ENCODE data around the gene RAB6D. TPM values are rescaled to one million over a fixed set of nuclear protein-coding genes. Genes with fewer than 3 reads are reported as not detected.
"Not testable (repeated sequence)": the region's sequence is repeated elsewhere in the genome, so short reads cannot be mapped to it uniquely, and the experiment has no call there.

Gene RAB6D
- total RNA-seq, 1 experiment from 2014 or later: not detected

GRCh38 chr2:131332709-131333108, 31.3 kb downstream of the RAB6D start:
- H3K9me3 ChIP-seq (replicated peaks); H3K27me3 ChIP-seq; DNase-seq; H3K4me3 ChIP-seq; H3K36me3 ChIP-seq; H3K27ac ChIP-seq; H3K4me1 ChIP-seq: not testable (repeated sequence)

- H3K27ac ChIP-seq; DNase-seq; H3K27me3 ChIP-seq; H3K4me1 ChIP-seq; H3K9me3 ChIP-seq (replicated peaks); H3K36me3 ChIP-seq; H3K4me3 ChIP-seq: not testable (repeated sequence)
Measured at GRCh38 chr2:131331000-131331399, 33.0 kb downstream of the RAB6D start.

GRCh38 chr2:131322209-131322608, 41.8 kb downstream of the RAB6D start:
- no peak for DNase-seq
- Histone ChIP-seq H3K9me3 (replicated peaks) (no peaks in the 10 kb centered on the region), H3K27ac (no peak overlapping the region), H3K4me3 (no peak overlapping the region), H3K4me1 (no peaks in the 10 kb centered on the region), H3K27me3 (no peaks in the 10 kb centered on the region), H3K36me3 (no peaks in the 10 kb centered on the region)

- DNase-seq; H3K36me3 ChIP-seq; H3K9me3 ChIP-seq (replicated peaks); H3K27ac ChIP-seq; H3K4me1 ChIP-seq; H3K27me3 ChIP-seq; H3K4me3 ChIP-seq: not testable (repeated sequence)
Measured at GRCh38 chr2:131321344-131321743, 42.6 kb downstream of the RAB6D start.

GRCh38 chr2:131311001-131311400, 53.0 kb downstream of the RAB6D start:
- DNase-seq; H3K27ac ChIP-seq; H3K27me3 ChIP-seq; H3K4me1 ChIP-seq; H3K36me3 ChIP-seq; H3K4me3 ChIP-seq; H3K9me3 ChIP-seq (replicated peaks): not testable (repeated sequence)

Other genes with a start within 250 kb of the RAB6D start
- 0.99 and 1.0 TPM in 2 replicates for gene POTEE, start 154.6 kb downstream of the RAB6D start, total RNA-seq (2014; rRNA removed; shearing (Covaris generic))
- gene TUBA3D, start 112.0 kb upstream of the RAB6D start, total RNA-seq (2014; rRNA removed; shearing (Covaris generic)): not detected in 2 replicates
- gene MZT2A, start 128.2 kb upstream of the RAB6D start, total RNA-seq (2014; rRNA removed; shearing (Covaris generic)): 69.3 and 94.4 TPM in 2 replicates
- gene CCDC74A, start 163.7 kb upstream of the RAB6D start, total RNA-seq (2014; rRNA removed; shearing (Covaris generic)): 0.13 TPM in 1 of 2 replicates, not detected in the other